Loucy (cell line): ENCODE data around the gene ARHGAP1.

Experiments
- H2AFZ ChIP-seq: fragments of 200-600 bp; sonication (generic); 2 replicates; pipeline ENCODE4 v1.6.0; 2016; ENCODE audit warnings: antibody characterized with exemption, mild to moderate bottlenecking, low read length, moderate library complexity
- H3F3A ChIP-seq: fragments of 200-600 bp; 2 replicates; pipeline ENCODE4 v1.6.0; 2016; ENCODE audit warnings: antibody characterized with exemption, low read depth, mild to moderate bottlenecking
- H3K27me3 ChIP-seq: fragments of 200-600 bp; sonication (generic); 2 replicates; pipeline ENCODE4 v1.6.1; 2014; ENCODE audit warnings: low read length, mild to moderate bottlenecking; ENCODE audit not compliant: insufficient read depth, poor library complexity, severe bottlenecking
- H3K36me3 ChIP-seq: fragments of 200-600 bp; sonication (generic); 2 replicates; pipeline ENCODE4 v1.6.1; 2016; ENCODE audit warnings: low read length; ENCODE audit not compliant: insufficient read depth
- H3K4me1 ChIP-seq: fragments of 200-600 bp; sonication (generic); 2 replicates; pipeline ENCODE4 v1.5.1; 2014; ENCODE audit warnings: low read length, mild to moderate bottlenecking; ENCODE audit not compliant: insufficient read depth, poor library complexity, severe bottlenecking
- H3K4me2 ChIP-seq: fragments of 200-600 bp; sonication (generic); 2 replicates; pipeline ENCODE4 v1.6.0; 2014; ENCODE audit warnings: antibody characterized with exemption, low read length, low read depth, mild to moderate bottlenecking; ENCODE audit not compliant: poor library complexity, severe bottlenecking
- H3K4me3 ChIP-seq: fragments of 200-600 bp; sonication (generic); 2 replicates; pipeline ENCODE4 v1.5.1; 2014; ENCODE audit warnings: low read length, mild to moderate bottlenecking, mixed read lengths; ENCODE audit not compliant: poor library complexity, severe bottlenecking
- H3K79me2 ChIP-seq: fragments of 200-600 bp; sonication (generic); 2 replicates; pipeline ENCODE4 v1.6.1; 2014; ENCODE audit warnings: low read length; ENCODE audit not compliant: insufficient read depth
- H3K9ac ChIP-seq: fragments of 200-600 bp; sonication (generic); 2 replicates; pipeline ENCODE4 v1.6.0; 2014; ENCODE audit warnings: mild to moderate bottlenecking, low read depth, low read length, moderate library complexity; ENCODE audit not compliant: poor library complexity, severe bottlenecking
- H3K9me2 ChIP-seq: fragments of 200-600 bp; sonication (generic); replicated peaks from 2 replicates; pipeline ENCODE4 v1.6.1; 2016; ENCODE audit warnings: low read depth, low read length, mixed read lengths
- H3K9me3 ChIP-seq: fragments of 200-600 bp; sonication (generic); 2 replicates; pipeline ENCODE4 v1.6.1; 2014; ENCODE audit warnings: mild to moderate bottlenecking, antibody characterized with exemption, low read length, low read depth; ENCODE audit not compliant: insufficient read depth
- H4K20me1 ChIP-seq: fragments of 200-600 bp; sonication (generic); 2 replicates; pipeline ENCODE4 v1.6.0; 2014; ENCODE audit warnings: antibody characterized with exemption, low read length, mild to moderate bottlenecking; ENCODE audit not compliant: insufficient read depth, poor library complexity, severe bottlenecking
- EZH2phosphoT487 ChIP-seq: fragments of 200-600 bp; IDR thresholded peaks from 2 replicates; pipeline ENCODE4 v1.6.1; 2018; ENCODE audit warnings: antibody characterized with exemption, mild to moderate bottlenecking, moderate library complexity, borderline replicate concordance
- TF ChIP-seq, protein P1 (sequence below): fragments of 200-600 bp; sonication (generic); conservative IDR thresholded peaks from 2 replicates; pipeline ENCODE4 v1.5.1; 2014; ENCODE audit warnings: mild to moderate bottlenecking, antibody characterized with exemption, low read length

ARHGAP1 gene

DNA sequence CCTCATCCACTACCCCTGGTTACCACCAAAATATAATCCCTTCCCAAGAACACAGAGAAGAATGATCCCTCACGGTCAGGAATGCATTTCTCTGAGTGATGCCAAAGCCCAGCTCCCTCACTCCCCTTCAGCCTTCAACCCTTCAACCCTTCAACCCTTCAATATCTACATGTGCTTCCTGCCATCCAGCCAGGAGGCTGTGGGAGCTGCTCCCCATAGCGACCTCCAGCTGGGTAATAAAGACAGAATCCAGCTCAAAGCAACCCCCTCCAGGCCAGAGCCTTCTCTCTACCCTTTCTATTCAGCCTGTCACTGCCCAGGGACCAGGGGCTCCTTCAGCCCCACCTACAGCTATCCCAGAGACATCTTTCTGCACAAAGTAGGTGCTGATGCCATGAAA, 2.7 kb downstream of the ARHGAP1 start:
- H3K27me3 ChIP-seq: no peaks in the 10 kb centered on the region
- peak overlapping the region; percentile 9 for H3K4me3 ChIP-seq
- no peak for TF ChIP-seq EZH2phosphoT487
- TF ChIP-seq, protein P1, sequence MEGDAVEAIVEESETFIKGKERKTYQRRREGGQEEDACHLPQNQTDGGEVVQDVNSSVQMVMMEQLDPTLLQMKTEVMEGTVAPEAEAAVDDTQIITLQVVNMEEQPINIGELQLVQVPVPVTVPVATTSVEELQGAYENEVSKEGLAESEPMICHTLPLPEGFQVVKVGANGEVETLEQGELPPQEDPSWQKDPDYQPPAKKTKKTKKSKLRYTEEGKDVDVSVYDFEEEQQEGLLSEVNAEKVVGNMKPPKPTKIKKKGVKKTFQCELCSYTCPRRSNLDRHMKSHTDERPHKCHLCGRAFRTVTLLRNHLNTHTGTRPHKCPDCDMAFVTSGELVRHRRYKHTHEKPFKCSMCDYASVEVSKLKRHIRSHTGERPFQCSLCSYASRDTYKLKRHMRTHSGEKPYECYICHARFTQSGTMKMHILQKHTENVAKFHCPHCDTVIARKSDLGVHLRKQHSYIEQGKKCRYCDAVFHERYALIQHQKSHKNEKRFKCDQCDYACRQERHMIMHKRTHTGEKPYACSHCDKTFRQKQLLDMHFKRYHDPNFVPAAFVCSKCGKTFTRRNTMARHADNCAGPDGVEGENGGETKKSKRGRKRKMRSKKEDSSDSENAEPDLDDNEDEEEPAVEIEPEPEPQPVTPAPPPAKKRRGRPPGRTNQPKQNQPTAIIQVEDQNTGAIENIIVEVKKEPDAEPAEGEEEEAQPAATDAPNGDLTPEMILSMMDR: no peak
- no peaks in the 10 kb centered on the region for H3K9me2 ChIP-seq
- peak overlapping the region; percentile 46 for H3K4me2 ChIP-seq
- H3K36me3 ChIP-seq: peaks cover 7% of the 10 kb centered on the region; the same call in 1 of the 2 replicates
- H2AFZ ChIP-seq: no peak overlapping the region
- no peaks in the 10 kb centered on the region for H3F3A ChIP-seq
- no peaks in the 10 kb centered on the region for H3K9me3 ChIP-seq
- H4K20me1 ChIP-seq: peaks cover 8% of the 10 kb centered on the region
- H3K4me1 ChIP-seq: peaks cover 41% of the 10 kb centered on the region
- peaks cover 58% of the 10 kb centered on the region for H3K79me2 ChIP-seq
- peak overlapping the region; percentile 40 for H3K9ac ChIP-seq

DNA sequence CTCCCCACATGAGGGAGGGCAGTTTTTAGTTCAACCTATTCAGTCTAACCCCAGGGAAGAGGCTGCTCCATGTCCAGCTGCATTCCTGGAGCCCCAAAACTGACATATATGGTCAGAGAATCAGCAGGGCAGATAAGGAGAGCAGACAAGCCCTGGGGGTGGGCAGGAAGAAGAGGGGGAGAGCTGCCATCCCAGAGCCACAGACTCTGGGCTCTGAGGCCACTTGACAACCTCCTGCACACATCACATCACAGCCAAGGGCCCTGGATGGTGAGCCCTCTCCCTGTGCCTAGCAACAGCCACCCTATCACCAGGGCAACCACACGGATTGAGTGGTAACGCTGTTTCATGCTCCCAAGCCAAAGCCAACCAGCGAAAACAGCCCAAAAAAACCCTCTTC, 3.1 kb downstream of the ARHGAP1 start:
- Histone ChIP-seq H3K4me3 (peak overlapping the region; percentile 9), H3K36me3 (peaks cover 7% of the 10 kb centered on the region; the same call in 1 of the 2 replicates), H2AFZ (no peak overlapping the region), H3K27me3 (no peaks in the 10 kb centered on the region), H3K4me2 (peak overlapping the region; percentile 46), H3K9ac (peak overlapping the region; percentile 40), H3K4me1 (peaks cover 37% of the 10 kb centered on the region), H4K20me1 (peaks cover 5% of the 10 kb centered on the region), H3F3A (no peaks in the 10 kb centered on the region), H3K9me3 (no peaks in the 10 kb centered on the region), H3K9me2 (no peaks in the 10 kb centered on the region), H3K79me2 (peaks cover 53% of the 10 kb centered on the region)
- TF ChIP-seq EZH2phosphoT487: no peak
- TF ChIP-seq, protein P1: no peak

DNA sequence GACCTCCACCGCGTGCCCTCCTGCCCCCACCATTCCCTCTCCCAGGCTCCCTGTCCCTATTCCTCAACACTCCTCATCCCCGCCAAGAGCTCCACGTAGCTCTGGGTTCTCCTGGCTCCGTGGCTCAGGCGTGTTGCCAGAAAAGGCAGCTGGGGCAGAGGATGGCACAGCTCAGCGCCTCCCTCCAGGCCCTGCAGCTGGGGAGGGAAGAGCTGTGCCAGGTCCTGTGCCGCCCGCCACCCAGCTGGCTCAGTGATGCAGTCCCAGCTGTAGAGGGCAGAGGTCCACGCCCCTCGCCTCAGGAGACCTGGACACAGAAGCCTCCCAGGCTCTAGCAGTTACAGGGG, 4.2 kb downstream of the ARHGAP1 start:
- Histone ChIP-seq H3K79me2 (peaks cover 42% of the 10 kb centered on the region), H2AFZ (no peak overlapping the region), H3K27me3 (no peaks in the 10 kb centered on the region), H3K9me3 (no peaks in the 10 kb centered on the region), H3K36me3 (peaks cover 7% of the 10 kb centered on the region; the same call in 1 of the 2 replicates), H3K9me2 (no peaks in the 10 kb centered on the region), H3F3A (no peaks in the 10 kb centered on the region), H3K4me1 (peaks cover 31% of the 10 kb centered on the region), H4K20me1 (peaks cover 4% of the 10 kb centered on the region), H3K4me3 (no peak overlapping the region), H3K9ac (peak overlapping the region; percentile 22), H3K4me2 (peak overlapping the region; percentile 5)
- no peak for TF ChIP-seq EZH2phosphoT487
- TF ChIP-seq, protein P1: no peak
